HepG2 (cell line): ENCODE results near the gene GNPDA1. TPM values are rescaled to one million over a fixed set of nuclear protein-coding genes. Genes with fewer than 3 reads are reported as not detected.

Source experiments
- FOXA1 ChIP-seq, 2 experiments: fragments of 450-650 bp in 1 of 2; sonication (generic) in 1 of 2; formaldehyde crosslinking in 1 of 2; IDR thresholded peaks; 2 replicates each; pipeline versions ENCODE4 v1.4.0 to v1.6.1; 2016 to 2020; ENCODE audit warnings: missing genetic modification reagents in 1 of 2
- HNRNPH1 ChIP-seq: fragments of 200-400 bp; formaldehyde crosslinking; optimal IDR thresholded peaks from 2 replicates; pipeline ENCODE3; 2017; ENCODE audit warnings: mild to moderate bottlenecking, low read depth, low read length
- KLF13 ChIP-seq: sonication (generic); formaldehyde crosslinking; IDR thresholded peaks from 2 replicates; pipeline ENCODE4 v1.4.0; 2020; ENCODE audit warnings: mild to moderate bottlenecking, missing genetic modification reagents
- PAXIP1 ChIP-seq: sonication (generic); formaldehyde crosslinking; conservative IDR thresholded peaks from 2 replicates; pipeline ENCODE4 v1.4.0; 2020; ENCODE audit warnings: mild to moderate bottlenecking, missing genetic modification reagents, moderate library complexity
- PHF8 ChIP-seq: sonication (generic); formaldehyde crosslinking; IDR thresholded peaks from 2 replicates; pipeline ENCODE4 v1.5.0; 2020; ENCODE audit warnings: missing genetic modification reagents
- RAD21 ChIP-seq: fragments of 450-650 bp; formaldehyde crosslinking; IDR thresholded peaks from 2 replicates; pipeline ENCODE4 v1.5.0; 2020; ENCODE audit warnings: mild to moderate bottlenecking
- RFX5 ChIP-seq: IDR thresholded peaks from 2 replicates; pipeline ENCODE4 v1.6.1; 2011; ENCODE audit warnings: low read depth, low read length, improper control_type of control experiment
- ZMAT5 ChIP-seq: sonication (generic); formaldehyde crosslinking; IDR thresholded peaks from 2 replicates; pipeline ENCODE4 v1.5.0; 2020; ENCODE audit warnings: mild to moderate bottlenecking, low read depth, missing genetic modification reagents, borderline replicate concordance
- ZNF546 ChIP-seq: sonication (generic); formaldehyde crosslinking; conservative IDR thresholded peaks from 2 replicates; pipeline ENCODE4 v1.8.1; 2023; ENCODE audit warnings: mild to moderate bottlenecking, missing genetic modification reagents
- ZNF737 ChIP-seq: sonication (generic); formaldehyde crosslinking; IDR thresholded peaks from 2 replicates; pipeline ENCODE4 v1.5.0; 2020; ENCODE audit warnings: missing genetic modification reagents, mild to moderate bottlenecking, borderline replicate concordance
- ZNF766 ChIP-seq: sonication (generic); formaldehyde crosslinking; IDR thresholded peaks from 2 replicates; pipeline ENCODE4 v1.5.0; 2020; ENCODE audit warnings: missing genetic modification reagents, borderline replicate concordance
- polyA plus RNA-seq, 8 experiments: library from polyadenylated mRNA; depleted of rRNA in 3 of 8; stranded (reverse) in 7 of 8; unstranded in 1 of 8; fragments of >200 nt; fragmentation: Illumina TruSeq in 4 of 8; extraction: Trizol in 4 of 8; gene quantifications; 2 replicates each; pipeline versions ENCODE4 v1.2.1 to v1.2.3, GENCODE V29; 2011 to 2016; ENCODE audit warnings: low read depth in 4 of 8, missing spikeins in 1 of 8, mixed read lengths in 1 of 8; ENCODE audit not compliant: insufficient read depth in 1 of 8
- total RNA-seq, 5 experiments: library from RNA; depleted of rRNA; stranded (reverse); fragments of >200 nt; fragmentation: Illumina TruSeq; extraction: Trizol; gene quantifications; 2 replicates each; pipeline ENCODE4 v1.2.3, GENCODE V29; 2016; ENCODE audit warnings: low read depth in 1 of 5

Gene GNPDA1
- total and polyA plus RNA-seq, 2 of the 13 experiments (the other 11 are each of a cell fraction or from before 2014, with no cell fraction given), result 6.0 to 54.1 TPM

- TF ChIP-seq PAXIP1 (CRISPR knock-in tag), result peak; percentile 40; the same call in 1 of the 2 replicates
- TF ChIP-seq ZNF766 (CRISPR knock-in tag), result peak; percentile 88; the same call in 1 of the 2 replicates
- TF ChIP-seq ZNF546 (CRISPR knock-in tag), result peak; percentile 63; the same call in 1 of the 2 replicates
- peak; percentile 97; the same call in 1 of the 2 replicates for TF ChIP-seq ZNF737 (CRISPR knock-in tag)
- no peak for TF ChIP-seq FOXA1 (IDR thresholded peaks at IDR 0.05)
- 0 out of 2 replicates have a peak, but pooled peaks have one; percentile 7 for TF ChIP-seq FOXA1 (CRISPR knock-in tag; IDR thresholded peaks at IDR 0.05)
- peak; percentile 53 for TF ChIP-seq HNRNPH1
- no peak for TF ChIP-seq ZMAT5 (CRISPR knock-in tag)
- peak; percentile 99 for TF ChIP-seq PHF8 (CRISPR knock-in tag)
- TF ChIP-seq RAD21 (CRISPR knock-in tag), result no peak; the same call in none of the 2 replicates
- peak; percentile 18; the same call in 1 of the 2 replicates for TF ChIP-seq RFX5
- TF ChIP-seq KLF13, result 0 out of 2 replicates have a peak, but pooled peaks have one; percentile 68
Measured at GRCh38 chr5:141968914-141969608, 43.8 kb downstream of the GNPDA1 start, which contains the start of gene RNF14 (continued).
